HepG2 (cell line): ENCODE results near the gene FSCN2. TPM values are rescaled to one million over a fixed set of nuclear protein-coding genes. Genes with fewer than 3 reads are reported as not detected.

Experiments
- BRF2 ChIP-seq: sonication (generic); formaldehyde crosslinking; IDR thresholded peaks from 2 replicates; pipeline ENCODE4 v1.8.1; 2022; ENCODE audit warnings: mild to moderate bottlenecking, missing genetic modification reagents
- HBP1 ChIP-seq: IDR thresholded peaks from 2 replicates; pipeline ENCODE4 v1.6.1; 2016; ENCODE audit warnings: low read depth, control low read depth
- HNF1B ChIP-seq: sonication (generic); formaldehyde crosslinking; IDR thresholded peaks from 2 replicates; pipeline ENCODE4 v1.5.1; 2020; ENCODE audit warnings: mild to moderate bottlenecking, moderate library complexity, missing genetic modification reagents
- MAX ChIP-seq: IDR thresholded peaks from 2 replicates; pipeline ENCODE4 v1.6.1; 2012; ENCODE audit warnings: inconsistent platforms
- ZBTB40 ChIP-seq, 2 experiments: fragments of 450-650 bp in 1 of 2; sonication (generic) in 1 of 2; formaldehyde crosslinking in 1 of 2; IDR thresholded peaks; 2 replicates each; pipeline versions ENCODE4 v1.6.1 to v1.8.0; 2016 to 2022; ENCODE audit warnings: antibody characterized with exemption in 1 of 2, mild to moderate bottlenecking in 1 of 2, missing genetic modification reagents in 1 of 2
- ZC3H13 ChIP-seq: sonication (generic); formaldehyde crosslinking; IDR thresholded peaks from 2 replicates; pipeline ENCODE4 v1.8.1; 2023; ENCODE audit warnings: mild to moderate bottlenecking, missing genetic modification reagents, moderate library complexity
- ZNF503 ChIP-seq: sonication (generic); formaldehyde crosslinking; IDR thresholded peaks from 2 replicates; pipeline ENCODE4 v1.4.0; 2020; ENCODE audit warnings: missing genetic modification reagents
- ZNF83 ChIP-seq: sonication (generic); formaldehyde crosslinking; IDR thresholded peaks from 2 replicates; pipeline ENCODE4 v1.4.0; 2020; ENCODE audit warnings: missing genetic modification reagents, mild to moderate bottlenecking, borderline replicate concordance
- polyA plus RNA-seq, 8 experiments: library from polyadenylated mRNA; depleted of rRNA in 3 of 8; stranded (reverse) in 7 of 8; unstranded in 1 of 8; fragments of >200 nt; fragmentation: Illumina TruSeq in 4 of 8; extraction: Trizol in 4 of 8; gene quantifications; 2 replicates each; pipeline versions ENCODE4 v1.2.1 to v1.2.3, GENCODE V29; 2011 to 2016; ENCODE audit warnings: low read depth in 4 of 8, missing spikeins in 1 of 8, mixed read lengths in 1 of 8; ENCODE audit not compliant: insufficient read depth in 1 of 8
- total RNA-seq, 5 experiments: library from RNA; depleted of rRNA; stranded (reverse); fragments of >200 nt; fragmentation: Illumina TruSeq; extraction: Trizol; gene quantifications; 2 replicates each; pipeline ENCODE4 v1.2.3, GENCODE V29; 2016; ENCODE audit warnings: low read depth in 1 of 5

FSCN2 gene
- total and polyA plus RNA-seq, 2 of the 13 experiments (the other 11 are each of a cell fraction or from before 2014, with no cell fraction given): 0.09 TPM; not detected in 1

- TF ChIP-seq ZBTB40 (IDR thresholded peaks at IDR 0.05) (no peak), ZBTB40 (CRISPR knock-in tag; IDR thresholded peaks at IDR 0.05) (no peak), HNF1B (peak; percentile 14; the same call in 1 of the 2 replicates), ZNF83 (CRISPR knock-in tag) (no peak), ZC3H13 (0 out of 2 replicates have a peak, but pooled peaks have one; percentile 5), HBP1 (CRISPR knock-in tag) (0 out of 2 replicates have a peak, but pooled peaks have one; percentile 14), ZNF503 (no peak), MAX (peak; percentile 59), BRF2 (CRISPR knock-in tag) (no peak)
These were observed 38.9 kb upstream of the FSCN2 start (continued) for GRCh38 chr17:81489012-81489997.
